Smooth muscle cell (in vitro differentiated cells): ENCODE results near the gene OR1E2. TPM values are rescaled to one million over a fixed set of nuclear protein-coding genes. Genes with fewer than 3 reads are reported as not detected.

ENCODE experiments used
- DNase-seq: peaks from one replicate; lab custom pipeline; 2025; ENCODE audit not compliant: unreplicated experiment; lab: John Stamatoyannopoulos, UW
- H2AFZ ChIP-seq: fragments of 200-600 bp; sonication (generic); 2 replicates; pipeline ENCODE4 v1.6.0; 2016; ENCODE audit warnings: antibody characterized with exemption, low read depth, mild to moderate bottlenecking
- H3F3A ChIP-seq: fragments of 200-600 bp; sonication (generic); 2 replicates; pipeline ENCODE4 v1.6.0; 2017; ENCODE audit warnings: antibody characterized with exemption, low read depth
- H3K27ac ChIP-seq: fragments of 200-600 bp; sonication (generic); 2 replicates; pipeline ENCODE4 v1.5.1; 2016; ENCODE audit warnings: low read depth, mild to moderate bottlenecking
- H3K27me3 ChIP-seq: fragments of 200-600 bp; sonication (generic); 2 replicates; pipeline ENCODE4 v1.6.1; 2016; ENCODE audit warnings: low read depth, mild to moderate bottlenecking
- H3K36me3 ChIP-seq: fragments of 200-600 bp; sonication (generic); 2 replicates; pipeline ENCODE4 v1.5.1; 2016; ENCODE audit warnings: low read depth
- H3K4me1 ChIP-seq: fragments of 200-600 bp; sonication (generic); 2 replicates; pipeline ENCODE4 v1.5.1; 2016; ENCODE audit warnings: low read depth
- H3K4me2 ChIP-seq: fragments of 200-600 bp; sonication (generic); 2 replicates; pipeline ENCODE4 v1.6.0; 2016; ENCODE audit warnings: mild to moderate bottlenecking
- H3K4me3 ChIP-seq: fragments of 200-600 bp; sonication (generic); 2 replicates; pipeline ENCODE4 v1.5.1; 2016; ENCODE audit warnings: mild to moderate bottlenecking
- H3K79me2 ChIP-seq: fragments of 200-600 bp; sonication (generic); 2 replicates; pipeline ENCODE4 v1.6.0; 2016; ENCODE audit warnings: low read depth, mild to moderate bottlenecking
- H3K9ac ChIP-seq: fragments of 200-600 bp; sonication (generic); 2 replicates; pipeline ENCODE4 v1.6.0; 2016; ENCODE audit warnings: low read depth
- H3K9me3 ChIP-seq: fragments of 200-600 bp; sonication (generic); replicated peaks from 2 replicates; pipeline ENCODE4 v1.5.1; 2016; ENCODE audit warnings: low read depth
- H4K20me1 ChIP-seq: fragments of 200-600 bp; sonication (generic); 2 replicates; pipeline ENCODE4 v1.6.0; 2016; ENCODE audit warnings: low read depth
- WGBS: methylation state at CpG from one replicate; pipeline ENCODE4 v1.1.7; 2016; ENCODE audit warnings: low lambda C conversion rate; 5-methylcytosine and 5-hydroxymethylcytosine counted together
- polyA plus RNA-seq: library from polyadenylated mRNA; unstranded; fragments of >200 nt; fragmentation: Nextera tagmentation; extraction: Ambion mirVana; gene quantifications from 2 replicates; pipeline ENCODE4 v1.2.1, GENCODE V29; 2016
- total RNA-seq: library from RNA; depleted of rRNA; stranded (reverse); fragments of >200 nt; gene quantifications from 2 replicates; pipeline ENCODE4 v1.2.3, GENCODE V29; 2014
- TF ChIP-seq, protein P1 (sequence below): fragments of 200-600 bp; sonication (generic); IDR thresholded peaks from 2 replicates; pipeline ENCODE4 v1.5.1; 2017; ENCODE audit warnings: borderline replicate concordance, mild to moderate bottlenecking, antibody characterized with exemption; ENCODE audit not compliant: insufficient read depth, poor library complexity, severe bottlenecking

OR1E2 gene, protein sequence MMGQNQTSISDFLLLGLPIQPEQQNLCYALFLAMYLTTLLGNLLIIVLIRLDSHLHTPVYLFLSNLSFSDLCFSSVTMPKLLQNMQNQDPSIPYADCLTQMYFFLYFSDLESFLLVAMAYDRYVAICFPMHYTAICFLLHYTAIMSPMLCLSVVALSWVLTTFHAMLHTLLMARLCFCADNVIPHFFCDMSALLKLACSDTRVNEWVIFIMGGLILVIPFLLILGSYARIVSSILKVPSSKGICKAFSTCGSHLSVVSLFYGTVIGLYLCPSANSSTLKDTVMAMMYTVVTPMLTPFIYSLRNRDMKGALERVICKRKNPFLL
- total RNA-seq = not detected in 2 replicates
- not detected in 2 replicates for polyA plus RNA-seq

DNA sequence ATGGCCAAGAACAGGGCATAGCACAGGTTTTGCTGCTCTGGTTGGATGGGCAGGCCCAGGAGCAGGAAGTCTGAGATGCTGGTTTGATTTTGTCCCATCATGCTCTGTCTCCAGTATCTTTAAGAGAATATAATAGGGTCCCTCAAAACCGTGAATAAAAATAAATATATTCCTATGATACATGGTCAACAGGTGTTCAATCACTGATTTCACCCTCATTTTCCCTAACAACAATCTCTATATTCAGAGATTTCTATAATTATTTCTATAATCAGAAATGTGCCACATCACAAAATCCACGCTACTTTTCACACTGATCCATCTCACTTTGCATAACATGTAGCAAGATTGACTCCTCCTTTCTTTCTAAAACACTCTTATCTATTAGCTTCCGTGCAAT, at the start of gene OR1E2:
OR1E2 (minus strand) TSS at position 101 of the 400 bp plus-strand sequence; CDS start at position 101, 0 bp downstream.
- no peaks in the 10 kb centered on the region for H4K20me1 ChIP-seq
- TF ChIP-seq, protein P1, sequence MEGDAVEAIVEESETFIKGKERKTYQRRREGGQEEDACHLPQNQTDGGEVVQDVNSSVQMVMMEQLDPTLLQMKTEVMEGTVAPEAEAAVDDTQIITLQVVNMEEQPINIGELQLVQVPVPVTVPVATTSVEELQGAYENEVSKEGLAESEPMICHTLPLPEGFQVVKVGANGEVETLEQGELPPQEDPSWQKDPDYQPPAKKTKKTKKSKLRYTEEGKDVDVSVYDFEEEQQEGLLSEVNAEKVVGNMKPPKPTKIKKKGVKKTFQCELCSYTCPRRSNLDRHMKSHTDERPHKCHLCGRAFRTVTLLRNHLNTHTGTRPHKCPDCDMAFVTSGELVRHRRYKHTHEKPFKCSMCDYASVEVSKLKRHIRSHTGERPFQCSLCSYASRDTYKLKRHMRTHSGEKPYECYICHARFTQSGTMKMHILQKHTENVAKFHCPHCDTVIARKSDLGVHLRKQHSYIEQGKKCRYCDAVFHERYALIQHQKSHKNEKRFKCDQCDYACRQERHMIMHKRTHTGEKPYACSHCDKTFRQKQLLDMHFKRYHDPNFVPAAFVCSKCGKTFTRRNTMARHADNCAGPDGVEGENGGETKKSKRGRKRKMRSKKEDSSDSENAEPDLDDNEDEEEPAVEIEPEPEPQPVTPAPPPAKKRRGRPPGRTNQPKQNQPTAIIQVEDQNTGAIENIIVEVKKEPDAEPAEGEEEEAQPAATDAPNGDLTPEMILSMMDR = no peak
- H3K9ac ChIP-seq = no peak within 1 kb of the TSS
- no peaks in the 10 kb centered on the region for H3F3A ChIP-seq
- H3K4me3 ChIP-seq = no peak within 1 kb of the TSS
- no peaks in the 10 kb centered on the region for H3K36me3 ChIP-seq
- H3K79me2 ChIP-seq = no peaks in the 10 kb centered on the region
- H3K9me3 ChIP-seq = peaks cover 6% of the 10 kb centered on the region
- H3K27me3 ChIP-seq = no peaks in the 10 kb centered on the region
- no peaks in the 10 kb centered on the region for H3K4me1 ChIP-seq
- 69% methylated on average over 3 of the region's 3 CpGs for WGBS
- H2AFZ ChIP-seq = no peak within 1 kb of the TSS
- H3K4me2 ChIP-seq = no peak within 1 kb of the TSS
- H3K27ac ChIP-seq = no peak within 1 kb of the TSS
- no peak for DNase-seq

DNA sequence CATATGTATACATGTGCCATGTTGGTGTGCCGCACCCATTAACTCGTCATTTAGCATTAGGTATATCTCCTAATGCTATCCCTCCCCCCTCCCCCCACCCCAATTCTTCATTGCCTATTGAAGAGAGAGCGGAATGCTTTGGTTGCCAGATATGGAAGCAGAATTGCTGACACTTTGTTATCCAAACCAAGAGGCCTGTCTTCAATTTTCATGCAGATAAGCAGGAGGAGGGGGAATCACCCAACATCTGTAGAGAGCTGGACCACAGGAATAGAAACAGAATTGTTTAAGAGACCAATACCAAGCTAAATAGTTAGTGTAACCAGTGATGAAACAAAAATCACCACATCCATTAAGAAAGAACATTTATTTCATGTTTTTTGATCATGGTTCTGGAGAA, 49.2 kb upstream of the OR1E2 start:
- Histone ChIP-seq H3K4me3 (no peak overlapping the region), H3K79me2 (no peaks in the 10 kb centered on the region), H3F3A (no peaks in the 10 kb centered on the region), H3K36me3 (no peaks in the 10 kb centered on the region), H4K20me1 (no peaks in the 10 kb centered on the region), H3K9me3 (no peaks in the 10 kb centered on the region), H3K27me3 (no peaks in the 10 kb centered on the region), H3K27ac (no peak overlapping the region), H3K4me2 (no peak overlapping the region), H3K4me1 (no peaks in the 10 kb centered on the region), H3K9ac (no peak overlapping the region), H2AFZ (no peak overlapping the region)
- WGBS = 57% methylated on average over 3 of the region's 3 CpGs
- no peak for DNase-seq
- TF ChIP-seq, protein P1 = no peak

DNA sequence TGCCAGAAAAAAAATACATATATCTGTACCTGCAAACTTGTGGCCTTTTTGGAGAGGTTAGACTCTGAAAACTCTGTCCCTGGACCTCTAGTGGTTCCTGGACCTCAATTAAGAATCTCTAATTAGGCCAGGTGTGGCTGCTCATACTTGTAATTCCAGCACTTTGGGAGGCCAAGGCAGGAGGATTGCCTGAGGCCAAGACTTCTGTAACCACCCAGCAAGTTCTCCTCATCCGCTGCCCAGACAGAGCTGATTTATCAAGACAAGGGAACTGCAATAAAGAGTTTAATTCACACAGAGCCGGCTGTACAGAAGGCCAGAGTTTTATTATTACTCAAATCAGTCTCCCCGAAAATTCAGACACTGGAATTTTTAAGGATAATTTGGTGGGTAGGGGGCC, 46.3 kb upstream of the OR1E2 start:
- no peak overlapping the region for H3K9ac ChIP-seq
- DNase-seq = no peak
- no peaks in the 10 kb centered on the region for H3K27me3 ChIP-seq
- H3K36me3 ChIP-seq = no peaks in the 10 kb centered on the region
- H3K79me2 ChIP-seq = no peaks in the 10 kb centered on the region
- 73% methylated on average over 3 of the region's 3 CpGs for WGBS
- no peaks in the 10 kb centered on the region for H3F3A ChIP-seq
- no peak overlapping the region for H3K4me3 ChIP-seq
- H3K4me2 ChIP-seq = no peak overlapping the region
- no peaks in the 10 kb centered on the region for H3K4me1 ChIP-seq
- H3K9me3 ChIP-seq = no peaks in the 10 kb centered on the region
- H2AFZ ChIP-seq = no peak overlapping the region
- H4K20me1 ChIP-seq = no peaks in the 10 kb centered on the region
- TF ChIP-seq, protein P1 = no peak
- no peak overlapping the region for H3K27ac ChIP-seq
